Measurements from ENCODE around the gene ADAM8. TPM values are rescaled to one million over a fixed set of nuclear protein-coding genes. Genes with fewer than 3 reads are reported as not detected.

ADAM8 gene
- total and polyA plus RNA-seq, 2 of the 8 experiments (the other 6 are each of a cell fraction or from before 2014, with no cell fraction given): 4.6 TPM

- no peak for DNase-seq (ENCODE audit: low read depth in 1 of 2, low spot score in 2 of 2)
- no peak for TF ChIP-seq CREB1 (IDR thresholded peaks at IDR 0.05)
- TF ChIP-seq SIRT6 (IDR thresholded peaks at IDR 0.05; ENCODE audit: low read length): no peak
- no peak for TF ChIP-seq BACH1 (IDR thresholded peaks at IDR 0.05; ENCODE audit: low read length)
Measured at GRCh38 chr10:133281084-133281483, 4.4 kb upstream of the ADAM8 start.

More at GRCh38 chr10:133281084-133281483, 4.4 kb upstream of the ADAM8 start:
- Histone ChIP-seq H3K4me2 (ENCODE audit: insufficient read depth in 1 of 2, low read depth in 2 of 2, low read length in 2 of 2) (no peak overlapping the region), H2BK15ac (ENCODE audit: low read length) (no peak overlapping the region), H3K27me3 (replicated peaks in 1 of 4; ENCODE audit: control insufficient read depth in 3 of 4, extremely low read depth in 1 of 4, insufficient read depth in 3 of 4, low read length in 3 of 4) (peaks cover 0 to 4% (median 3%) of the 10 kb centered on the region in 4 experiments; a peak in 5 of 7 replicates), H3K4me3 (ENCODE audit: extremely low read depth in 1 of 4, insufficient read depth in 2 of 4, low read depth in 3 of 4, low read length in 4 of 4) (no peak overlapping the region), H3K4ac (replicated peaks; ENCODE audit: insufficient read length, low read depth, low read length) (no peak overlapping the region), H3K14ac (ENCODE audit: insufficient read length) (no peak overlapping the region), H2AK5ac (ENCODE audit: low read depth, low read length) (no peak overlapping the region), H3K23me2 (ENCODE audit: low read depth, low read length) (peaks cover 5% of the 10 kb centered on the region; the same call in 1 of the 2 replicates), H3K23ac (ENCODE audit: insufficient read length) (no peak overlapping the region), H2BK120ac (replicated peaks; ENCODE audit: low read depth, low read length) (no peak overlapping the region), H3K79me2 (ENCODE audit: control insufficient read depth in 1 of 2, insufficient read depth in 2 of 2, low read length in 2 of 2) (no peaks in the 10 kb centered on the region), H3K56ac (replicated peaks; ENCODE audit: insufficient read length, low read depth, low read length) (no peak overlapping the region), H3K9ac (replicated peaks in 1 of 4; ENCODE audit: extremely low read depth in 1 of 4, low read depth in 3 of 4, low read length in 3 of 4) (no peak overlapping the region), H2AFZ (ENCODE audit: low read length) (no peak overlapping the region), H3K36me3 (ENCODE audit: control insufficient read depth in 2 of 4, insufficient read depth in 4 of 4, low read length in 3 of 4) (peaks cover 7 to 39% (median 21%) of the 10 kb centered on the region in 4 experiments), H3K4me1 (replicated peaks in 1 of 4; ENCODE audit: control insufficient read depth in 3 of 4, insufficient read depth in 4 of 4, low read length in 3 of 4) (peaks cover 0 to 8% (median 6%) of the 10 kb centered on the region in 4 experiments; a peak in 5 of 7 replicates), H3K9me3 (ENCODE audit: insufficient read depth in 2 of 2, low read depth in 1 of 2, low read length in 1 of 2) (no peaks in the 10 kb centered on the region), H2BK12ac (ENCODE audit: low read depth, low read length) (no peak overlapping the region), H2BK20ac (ENCODE audit: low read length) (no peak overlapping the region), H3K27ac (ENCODE audit: low read depth, low read length) (no peak overlapping the region), H4K5ac (ENCODE audit: insufficient read length, low read depth, low read length) (no peak overlapping the region), H4K20me1 (replicated peaks in 1 of 2; ENCODE audit: control insufficient read depth in 1 of 2, insufficient read depth in 2 of 2, low read length in 2 of 2) (peaks cover 0 to 10% of the 10 kb centered on the region in 2 experiments), H3K18ac (ENCODE audit: extremely low read depth, low read length) (no peak overlapping the region), H3K79me1 (ENCODE audit: low read depth, low read length) (no peaks in the 10 kb centered on the region), H2BK5ac (ENCODE audit: low read depth, low read length) (no peak overlapping the region), H4K91ac (replicated peaks; ENCODE audit: insufficient read length, low read length) (no peak overlapping the region), H4K8ac (ENCODE audit: extremely low read depth, insufficient read depth, low read length) (no peak overlapping the region)
- POLR2A ChIA-PET (ENCODE audit: partially characterized antibody): interaction anchor here (1.3 kb wide), 1 partner anchor 22 kb away, joined by 4 read pairs; no protein-coding TSS in a partner anchor
- 86% methylated on average over 7 of the region's 15 CpGs; no CpG with 5 or more reads in 1 of the 2 experiments for WGBS, 2 experiments (ENCODE audit: extremely low coverage in 1 of 2, insufficient coverage in 1 of 2, insufficient read length in 1 of 2, insufficient replicate concordance in 2 of 2, low coverage in 1 of 2, low lambda C conversion rate in 2 of 2, missing lambda C conversion rate in 1 of 2)
- no peak for FAIRE-seq
- CTCF ChIA-PET (ENCODE audit: partially characterized antibody): interaction anchor here (0.7 to 2.7 kb wide), 5 partner anchors 20 to 801 kb away, joined by 3 to 12 read pairs (median 3); no protein-coding TSS in a partner anchor
